HepG2 (cell line): Measurements from ENCODE around the gene PIM1. TPM values are rescaled to one million over a fixed set of nuclear protein-coding genes. Genes with fewer than 3 reads are reported as not detected.

Experiments
- KIAA2018 ChIP-seq: sonication (generic); formaldehyde crosslinking; IDR thresholded peaks from 2 replicates; pipeline ENCODE4 v1.5.0; 2020; ENCODE audit warnings: mild to moderate bottlenecking, missing genetic modification reagents, borderline replicate concordance
- RBFOX2 ChIP-seq: fragments of 200-400 bp; formaldehyde crosslinking; IDR thresholded peaks from 2 replicates; pipeline ENCODE4 v1.6.1; 2017; ENCODE audit warnings: low read depth, mild to moderate bottlenecking, low read length
- ZBTB4 ChIP-seq: sonication (generic); formaldehyde crosslinking; IDR thresholded peaks from 2 replicates; pipeline ENCODE4 v1.4.0; 2020; ENCODE audit warnings: missing genetic modification reagents, mild to moderate bottlenecking, borderline replicate concordance
- ZFP36L2 ChIP-seq: sonication (generic); formaldehyde crosslinking; IDR thresholded peaks from 2 replicates; pipeline ENCODE4 v1.4.0; 2020; ENCODE audit warnings: missing genetic modification reagents
- ZNF407 ChIP-seq: sonication (generic); formaldehyde crosslinking; IDR thresholded peaks from one replicate; pipeline ENCODE4 v1.5.1; 2020; ENCODE audit warnings: mild to moderate bottlenecking, missing genetic modification reagents; ENCODE audit errors: not compliant biosample characterization
- ZNF441 ChIP-seq: sonication (generic); formaldehyde crosslinking; IDR thresholded peaks from 2 replicates; pipeline ENCODE4 v1.7.0; 2021; ENCODE audit warnings: missing genetic modification reagents, borderline replicate concordance
- polyA plus RNA-seq, 8 experiments: library from polyadenylated mRNA; depleted of rRNA in 3 of 8; stranded (reverse) in 7 of 8; unstranded in 1 of 8; fragments of >200 nt; fragmentation: Illumina TruSeq in 4 of 8; extraction: Trizol in 4 of 8; gene quantifications; 2 replicates each; pipeline versions ENCODE4 v1.2.1 to v1.2.3, GENCODE V29; 2011 to 2016; ENCODE audit warnings: low read depth in 4 of 8, missing spikeins in 1 of 8, mixed read lengths in 1 of 8; ENCODE audit not compliant: insufficient read depth in 1 of 8
- total RNA-seq, 5 experiments: library from RNA; depleted of rRNA; stranded (reverse); fragments of >200 nt; fragmentation: Illumina TruSeq; extraction: Trizol; gene quantifications; 2 replicates each; pipeline ENCODE4 v1.2.3, GENCODE V29; 2016; ENCODE audit warnings: low read depth in 1 of 5

Gene PIM1
- total and polyA plus RNA-seq, 2 of the 13 experiments (the other 11 are each of a cell fraction or from before 2014, with no cell fraction given): 29.4 to 117 TPM

GRCh38 chr6:37135835-37136694 is 33.9 kb upstream of the PIM1 start (continued):
- peak; percentile 62; the same call in 1 of the 2 replicates for TF ChIP-seq ZBTB4 (CRISPR knock-in tag)
- 0 out of 2 replicates have a peak, but pooled peaks have one; percentile 52 for TF ChIP-seq ZNF441 (CRISPR knock-in tag)
- no peak for TF ChIP-seq ZNF407 (CRISPR knock-in tag)
- TF ChIP-seq RBFOX2: no peak
- no peak for TF ChIP-seq KIAA2018 (CRISPR knock-in tag)
- no peak for TF ChIP-seq ZFP36L2 (CRISPR knock-in tag)
